HepG2 (cell line): Measurements from ENCODE around the gene TGFA. TPM values are rescaled to one million over a fixed set of nuclear protein-coding genes. Genes with fewer than 3 reads are reported as not detected.
A peak's percentile ranks its signal among the peaks of the same experiment; 100 is the strongest.

Experiments
- ATRX ChIP-seq: sonication (generic); formaldehyde crosslinking; IDR thresholded peaks from 2 replicates; pipeline ENCODE4 v1.4.0; 2020; ENCODE audit warnings: missing genetic modification reagents, borderline replicate concordance
- CHCHD3 ChIP-seq: sonication (generic); formaldehyde crosslinking; IDR thresholded peaks from 2 replicates; pipeline ENCODE4 v1.8.0; 2022; ENCODE audit warnings: mild to moderate bottlenecking, missing genetic modification reagents, moderate library complexity
- FOXO1 ChIP-seq: sonication (generic); formaldehyde crosslinking; IDR thresholded peaks from 2 replicates; pipeline ENCODE4 v1.4.0; 2020; ENCODE audit warnings: missing genetic modification reagents
- PCBP2 ChIP-seq: fragments of 200-400 bp; formaldehyde crosslinking; optimal IDR thresholded peaks from 2 replicates; pipeline ENCODE3; 2018; ENCODE audit warnings: low read length, low read depth; ENCODE audit not compliant: poor library complexity, severe bottlenecking
- PHF21A ChIP-seq: sonication (generic); formaldehyde crosslinking; IDR thresholded peaks from 2 replicates; pipeline ENCODE4 v1.5.0; 2020; ENCODE audit warnings: mild to moderate bottlenecking, missing genetic modification reagents
- ZBTB21 ChIP-seq: sonication (generic); formaldehyde crosslinking; IDR thresholded peaks from 2 replicates; pipeline ENCODE4 v1.4.0; 2020; ENCODE audit warnings: missing genetic modification reagents
- ZNF264 ChIP-seq: sonication (generic); formaldehyde crosslinking; IDR thresholded peaks from 2 replicates; pipeline ENCODE4 v1.4.0; 2020; ENCODE audit warnings: missing genetic modification reagents
- ZNF564 ChIP-seq: sonication (generic); formaldehyde crosslinking; IDR thresholded peaks from 2 replicates; pipeline ENCODE4 v1.8.1; 2023; ENCODE audit warnings: mild to moderate bottlenecking, missing genetic modification reagents
- ZNF629 ChIP-seq: sonication (generic); formaldehyde crosslinking; conservative IDR thresholded peaks from 2 replicates; pipeline ENCODE4 v1.5.0; 2020; ENCODE audit warnings: missing genetic modification reagents
- ZSCAN31 ChIP-seq: sonication (generic); formaldehyde crosslinking; IDR thresholded peaks from 2 replicates; pipeline ENCODE4 v1.5.0; 2020; ENCODE audit warnings: low read depth, mild to moderate bottlenecking, missing genetic modification reagents
- polyA plus RNA-seq, 8 experiments: library from polyadenylated mRNA; depleted of rRNA in 3 of 8; stranded (reverse) in 7 of 8; unstranded in 1 of 8; fragments of >200 nt; fragmentation: Illumina TruSeq in 4 of 8; extraction: Trizol in 4 of 8; gene quantifications; 2 replicates each; pipeline versions ENCODE4 v1.2.1 to v1.2.3, GENCODE V29; 2011 to 2016; ENCODE audit warnings: low read depth in 4 of 8, missing spikeins in 1 of 8, mixed read lengths in 1 of 8; ENCODE audit not compliant: insufficient read depth in 1 of 8
- total RNA-seq, 5 experiments: library from RNA; depleted of rRNA; stranded (reverse); fragments of >200 nt; fragmentation: Illumina TruSeq; extraction: Trizol; gene quantifications; 2 replicates each; pipeline ENCODE4 v1.2.3, GENCODE V29; 2016; ENCODE audit warnings: low read depth in 1 of 5
- TF ChIP-seq, protein P1 (sequence below): sonication (generic); formaldehyde crosslinking; IDR thresholded peaks from 2 replicates; pipeline ENCODE4 v1.5.0; 2020; ENCODE audit warnings: missing genetic modification reagents
- TF ChIP-seq, protein P2 (sequence below): IDR thresholded peaks from 2 replicates; pipeline ENCODE4 v1.6.1; 2016; ENCODE audit warnings: control low read depth
- TF ChIP-seq, protein P3 (sequence below), 2 experiments: fragments of 450-650 bp in 1 of 2; sonication (generic) in 1 of 2; formaldehyde crosslinking in 1 of 2; IDR thresholded peaks; 2 replicates each; pipeline versions ENCODE4 v1.6.1 to v1.8.0; 2016 to 2022; ENCODE audit warnings: antibody characterized with exemption in 1 of 2, mild to moderate bottlenecking in 1 of 2, missing genetic modification reagents in 1 of 2

Gene TGFA
- total and polyA plus RNA-seq, 2 of the 13 experiments (the other 11 are each of a cell fraction or from before 2014, with no cell fraction given), result 7.8 to 15.3 TPM

DNA sequence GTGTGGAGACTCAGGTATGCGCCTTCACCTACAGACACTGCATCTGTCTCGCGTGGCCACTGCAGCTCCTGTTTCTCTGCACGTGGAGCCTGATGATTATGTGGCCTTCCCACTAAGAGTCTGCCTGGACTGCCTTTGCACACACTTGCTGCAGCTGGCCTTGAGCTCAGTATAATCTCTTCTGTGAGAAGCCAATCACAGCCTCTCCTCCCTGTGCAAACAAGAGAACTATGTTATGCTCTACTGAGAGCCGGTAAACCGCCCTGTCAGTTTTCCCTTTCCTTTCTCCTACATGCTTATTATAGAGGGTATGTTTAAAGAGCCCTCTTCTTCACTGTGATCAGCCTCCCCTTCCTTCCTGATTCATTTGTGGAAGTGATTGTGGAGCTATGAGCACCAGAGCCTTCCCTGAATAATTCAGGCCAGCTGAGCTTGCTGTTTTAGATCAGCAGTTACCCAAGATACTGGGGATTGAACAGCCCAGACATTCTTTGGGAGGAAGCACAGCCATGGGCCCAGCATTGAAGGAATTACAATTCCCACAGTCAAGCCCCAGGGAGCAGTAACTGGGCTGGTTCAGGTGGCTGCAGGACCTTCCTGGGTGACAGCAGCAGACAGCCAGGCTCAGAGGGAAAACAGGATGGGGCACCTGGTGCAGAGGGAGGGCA lies 3.7 kb upstream of the TGFA start (continued):
- TF ChIP-seq, protein P1, sequence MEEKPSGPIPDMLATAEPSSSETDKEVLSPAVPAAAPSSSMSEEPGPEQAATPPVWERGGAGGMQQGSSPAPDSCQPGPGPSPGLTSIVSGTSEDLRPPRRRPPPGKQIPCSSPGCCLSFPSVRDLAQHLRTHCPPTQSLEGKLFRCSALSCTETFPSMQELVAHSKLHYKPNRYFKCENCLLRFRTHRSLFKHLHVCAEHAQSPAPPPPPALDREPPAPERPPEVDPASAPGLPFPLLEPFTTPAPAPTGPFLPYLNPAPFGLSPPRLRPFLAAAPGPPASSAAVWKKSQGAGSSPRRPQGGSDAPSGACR (CRISPR knock-in tag), result 0 out of 2 replicates have a peak, but pooled peaks have one; percentile 42
- TF ChIP-seq CHCHD3, result no peak
- 0 out of 2 replicates have a peak, but pooled peaks have one; percentile 3 for TF ChIP-seq ZNF629 (CRISPR knock-in tag)
- TF ChIP-seq ZSCAN31 (CRISPR knock-in tag), result 0 out of 2 replicates have a peak, but pooled peaks have one; percentile 40
- TF ChIP-seq, protein P2, sequence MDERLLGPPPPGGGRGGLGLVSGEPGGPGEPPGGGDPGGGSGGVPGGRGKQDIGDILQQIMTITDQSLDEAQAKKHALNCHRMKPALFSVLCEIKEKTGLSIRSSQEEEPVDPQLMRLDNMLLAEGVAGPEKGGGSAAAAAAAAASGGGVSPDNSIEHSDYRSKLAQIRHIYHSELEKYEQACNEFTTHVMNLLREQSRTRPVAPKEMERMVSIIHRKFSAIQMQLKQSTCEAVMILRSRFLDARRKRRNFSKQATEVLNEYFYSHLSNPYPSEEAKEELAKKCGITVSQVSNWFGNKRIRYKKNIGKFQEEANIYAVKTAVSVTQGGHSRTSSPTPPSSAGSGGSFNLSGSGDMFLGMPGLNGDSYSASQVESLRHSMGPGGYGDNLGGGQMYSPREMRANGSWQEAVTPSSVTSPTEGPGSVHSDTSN (CRISPR knock-in tag), result peak; percentile 32; the same call in 1 of the 2 replicates
- TF ChIP-seq PCBP2, result no peak
- 0 out of 2 replicates have a peak, but pooled peaks have one; percentile 36 for TF ChIP-seq ZNF564
- TF ChIP-seq FOXO1, result peak; percentile 40; the same call in 1 of the 2 replicates
- TF ChIP-seq, protein P3, sequence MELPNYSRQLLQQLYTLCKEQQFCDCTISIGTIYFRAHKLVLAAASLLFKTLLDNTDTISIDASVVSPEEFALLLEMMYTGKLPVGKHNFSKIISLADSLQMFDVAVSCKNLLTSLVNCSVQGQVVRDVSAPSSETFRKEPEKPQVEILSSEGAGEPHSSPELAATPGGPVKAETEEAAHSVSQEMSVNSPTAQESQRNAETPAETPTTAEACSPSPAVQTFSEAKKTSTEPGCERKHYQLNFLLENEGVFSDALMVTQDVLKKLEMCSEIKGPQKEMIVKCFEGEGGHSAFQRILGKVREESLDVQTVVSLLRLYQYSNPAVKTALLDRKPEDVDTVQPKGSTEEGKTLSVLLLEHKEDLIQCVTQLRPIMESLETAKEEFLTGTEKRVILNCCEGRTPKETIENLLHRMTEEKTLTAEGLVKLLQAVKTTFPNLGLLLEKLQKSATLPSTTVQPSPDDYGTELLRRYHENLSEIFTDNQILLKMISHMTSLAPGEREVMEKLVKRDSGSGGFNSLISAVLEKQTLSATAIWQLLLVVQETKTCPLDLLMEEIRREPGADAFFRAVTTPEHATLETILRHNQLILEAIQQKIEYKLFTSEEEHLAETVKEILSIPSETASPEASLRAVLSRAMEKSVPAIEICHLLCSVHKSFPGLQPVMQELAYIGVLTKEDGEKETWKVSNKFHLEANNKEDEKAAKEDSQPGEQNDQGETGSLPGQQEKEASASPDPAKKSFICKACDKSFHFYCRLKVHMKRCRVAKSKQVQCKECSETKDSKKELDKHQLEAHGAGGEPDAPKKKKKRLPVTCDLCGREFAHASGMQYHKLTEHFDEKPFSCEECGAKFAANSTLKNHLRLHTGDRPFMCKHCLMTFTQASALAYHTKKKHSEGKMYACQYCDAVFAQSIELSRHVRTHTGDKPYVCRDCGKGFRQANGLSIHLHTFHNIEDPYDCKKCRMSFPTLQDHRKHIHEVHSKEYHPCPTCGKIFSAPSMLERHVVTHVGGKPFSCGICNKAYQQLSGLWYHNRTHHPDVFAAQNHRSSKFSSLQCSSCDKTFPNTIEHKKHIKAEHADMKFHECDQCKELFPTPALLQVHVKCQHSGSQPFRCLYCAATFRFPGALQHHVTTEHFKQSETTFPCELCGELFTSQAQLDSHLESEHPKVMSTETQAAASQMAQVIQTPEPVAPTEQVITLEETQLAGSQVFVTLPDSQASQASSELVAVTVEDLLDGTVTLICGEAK (IDR thresholded peaks at IDR 0.05), result no peak
- TF ChIP-seq, protein P3 (CRISPR knock-in tag; IDR thresholded peaks at IDR 0.05), result no peak
- TF ChIP-seq ATRX, result no peak
- peak; percentile 90 for TF ChIP-seq PHF21A (CRISPR knock-in tag)
- TF ChIP-seq ZBTB21 (CRISPR knock-in tag), result no peak
- TF ChIP-seq ZNF264 (CRISPR knock-in tag), result 0 out of 2 replicates have a peak, but pooled peaks have one; percentile 47
